ENCODE data around the gene SPRN.

GRCh38 chr10:133454204-133454893 is 29.9 kb upstream of the SPRN start:
- TF ChIP-seq EZH2 (IDR thresholded peaks at IDR 0.05; ENCODE audit: borderline replicate concordance, low read length) (no peak), CTCF (conservative IDR thresholded peaks at IDR 0.05 in 1 of 2, IDR thresholded peaks at IDR 0.05 in 1 of 2; ENCODE audit: extremely low read depth in 1 of 2, insufficient read depth in 1 of 2, low read depth in 1 of 2, low read length in 2 of 2) (no peak)
